Activated CD4-positive, alpha-beta T cell treated with anti-CD3 and anti-CD28 coated beads, Interleukin-2, amount 50 U/mL, for 4 hours (primary cell): ENCODE measurements around the gene GRID2.
"Not testable (repeated sequence)": the region's sequence is repeated elsewhere in the genome, so short reads cannot be mapped to it uniquely, and the experiment has no call there.

Experiments
- DNase-seq, 2 experiments: peaks; one replicate each; pipeline ENCODE4 v3.0.0-alpha.2; 2020

Gene GRID2

GRCh38 chr4:93617606-93618005 lies 1313.8 kb downstream of the GRID2 start:
- DNase-seq = no peak

- DNase-seq = no peak
Observed at GRCh38 chr4:93633721-93634120, 1330.0 kb downstream of the GRID2 start.

GRCh38 chr4:93635943-93636342 lies 1332.2 kb downstream of the GRID2 start:
- no peak for DNase-seq

- DNase-seq = no peak
Observed at GRCh38 chr4:93645120-93645519, 1341.4 kb downstream of the GRID2 start.

- DNase-seq = no peak
Observed at GRCh38 chr4:93646233-93646930, 1342.6 kb downstream of the GRID2 start.

GRCh38 chr4:93648258-93648657 lies 1344.5 kb downstream of the GRID2 start:
- DNase-seq = no peak

GRCh38 chr4:93649828-93650227 lies 1346.1 kb downstream of the GRID2 start:
- no peak for DNase-seq

- no peak for DNase-seq
Observed at GRCh38 chr4:93654211-93654610, 1350.4 kb downstream of the GRID2 start.

GRCh38 chr4:93657527-93657926 lies 1353.8 kb downstream of the GRID2 start:
- no peak for DNase-seq

- no peak for DNase-seq
Observed at GRCh38 chr4:93658443-93658842, 1354.7 kb downstream of the GRID2 start.

- no peak for DNase-seq
Observed at GRCh38 chr4:93659629-93660028, 1355.9 kb downstream of the GRID2 start.

GRCh38 chr4:93660036-93660435 lies 1356.3 kb downstream of the GRID2 start:
- no peak for DNase-seq

GRCh38 chr4:93670434-93670833 lies 1366.7 kb downstream of the GRID2 start:
- no peak for DNase-seq

- DNase-seq = no peak
Observed at GRCh38 chr4:93671093-93671492, 1367.3 kb downstream of the GRID2 start.

- not testable (repeated sequence) for DNase-seq
Observed at GRCh38 chr4:93676937-93677336, 1373.2 kb downstream of the GRID2 start.

- no peak for DNase-seq
Observed at GRCh38 chr4:93684571-93684970, 1380.8 kb downstream of the GRID2 start.

- DNase-seq = no peak
Observed at GRCh38 chr4:93687304-93687703, 1383.5 kb downstream of the GRID2 start.

- no peak for DNase-seq
Observed at GRCh38 chr4:93688978-93689377, 1385.2 kb downstream of the GRID2 start.

GRCh38 chr4:93693141-93693540 lies 1389.4 kb downstream of the GRID2 start:
- DNase-seq = no peak

- DNase-seq = no peak
Observed at GRCh38 chr4:93698686-93699085, 1394.9 kb downstream of the GRID2 start.

- DNase-seq = no peak
Observed at GRCh38 chr4:93700571-93700970, 1396.8 kb downstream of the GRID2 start.

- no peak for DNase-seq
Observed at GRCh38 chr4:93710101-93710846, 1406.5 kb downstream of the GRID2 start.

- DNase-seq = no peak
Observed at GRCh38 chr4:93710847-93711430, 1407.2 kb downstream of the GRID2 start.

GRCh38 chr4:93718233-93718632 lies 1414.5 kb downstream of the GRID2 start:
- no peak for DNase-seq
